Mucosa of stomach (tissue), 1 donor: ENCODE data around the gene TBC1D3K.
"Not testable (repeated sequence)": the region's sequence is repeated elsewhere in the genome, so short reads cannot be mapped to it uniquely, and the experiment has no call there.

Experiments used
- H3K27me3 ChIP-seq: one replicate; pipeline ENCODE4 v1.7.0; 2013; ENCODE audit warnings: mild to moderate bottlenecking, low read length; ENCODE audit not compliant: control insufficient read depth, insufficient read depth
- H3K36me3 ChIP-seq: one replicate; pipeline ENCODE4 v1.7.0; 2013; ENCODE audit warnings: low read length; ENCODE audit not compliant: control insufficient read depth, insufficient read depth
- H3K4me1 ChIP-seq: one replicate; pipeline ENCODE4 v1.7.0; 2013; ENCODE audit warnings: mild to moderate bottlenecking, low read length; ENCODE audit not compliant: control insufficient read depth, insufficient read depth
- H3K4me3 ChIP-seq: one replicate; pipeline ENCODE4 v1.7.0; 2013; ENCODE audit warnings: low read length
- H3K9ac ChIP-seq: one replicate; pipeline ENCODE4 v1.7.0; 2013; ENCODE audit warnings: mild to moderate bottlenecking, low read length, moderate library complexity
- H3K9me3 ChIP-seq: one replicate; pipeline ENCODE4 v1.7.0; 2013; ENCODE audit warnings: mild to moderate bottlenecking, low read length, moderate library complexity; ENCODE audit not compliant: control insufficient read depth
- donor health status: Pancreatic carcinoma.

The TBC1D3K gene

GRCh38 chr17:37924115-37924514 lies at the start of gene TBC1D3K:
Gene TBC1D3K, plus strand, starts transcription at chr17:37924415. Its CDS starts 1,585 bp downstream, at chr17:37926000.
- not testable (repeated sequence) for H3K36me3 ChIP-seq, H3K9me3 ChIP-seq, H3K4me3 ChIP-seq, H3K9ac ChIP-seq, H3K4me1 ChIP-seq, H3K27me3 ChIP-seq

GRCh38 chr17:37884516-37884915 lies 39.7 kb upstream of the TBC1D3K start:
- no peaks in the 10 kb centered on the region for H3K4me1 ChIP-seq
- H3K9me3 ChIP-seq: no peaks in the 10 kb centered on the region
- H3K36me3 ChIP-seq: no peaks in the 10 kb centered on the region
- no peak overlapping the region for H3K9ac ChIP-seq
- no peaks in the 10 kb centered on the region for H3K27me3 ChIP-seq
- no peak overlapping the region for H3K4me3 ChIP-seq

DNA sequence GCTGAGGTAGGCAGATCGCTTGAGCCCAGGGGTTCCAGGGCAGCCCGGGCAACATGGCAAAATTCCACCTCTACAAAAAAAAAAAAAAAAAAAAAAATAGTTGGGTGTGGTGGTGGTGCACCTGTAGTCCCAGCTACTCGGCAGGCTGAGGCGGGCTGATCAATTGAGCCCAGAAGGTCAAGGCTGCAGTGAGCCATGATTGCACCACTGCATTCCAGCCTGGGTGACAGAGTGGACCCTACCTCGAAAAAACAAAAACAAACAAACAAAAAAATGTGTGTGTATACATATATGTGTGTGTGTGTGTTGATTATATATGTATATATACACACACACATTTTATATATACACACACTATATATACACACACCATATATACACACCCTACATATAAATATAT lies 39.1 kb upstream of the TBC1D3K start:
- no peak overlapping the region for H3K4me3 ChIP-seq
- H3K9ac ChIP-seq: no peak overlapping the region
- H3K9me3 ChIP-seq: no peaks in the 10 kb centered on the region
- no peaks in the 10 kb centered on the region for H3K36me3 ChIP-seq
- no peaks in the 10 kb centered on the region for H3K4me1 ChIP-seq
- H3K27me3 ChIP-seq: no peaks in the 10 kb centered on the region

DNA sequence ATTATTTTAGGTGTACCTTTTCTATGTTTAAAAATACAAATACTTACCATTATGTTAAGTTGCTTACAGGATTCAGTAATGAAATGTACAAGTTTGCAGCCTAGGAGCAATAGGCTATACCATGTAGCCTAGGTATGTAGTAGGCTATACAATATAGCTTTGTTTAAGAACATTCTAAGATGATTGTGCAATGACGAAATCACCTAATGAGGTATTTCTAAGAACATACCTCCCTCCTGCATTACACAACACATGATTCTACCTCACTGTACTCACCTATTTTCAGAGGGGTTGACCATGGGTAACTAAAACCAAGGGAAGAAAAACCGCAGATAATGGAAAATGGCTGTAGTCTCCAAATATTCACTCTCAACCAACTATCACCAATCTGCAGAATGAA lies 35.3 kb upstream of the TBC1D3K start:
- H3K4me3 ChIP-seq: no peak overlapping the region
- H3K4me1 ChIP-seq: no peaks in the 10 kb centered on the region
- H3K27me3 ChIP-seq: no peaks in the 10 kb centered on the region
- H3K9ac ChIP-seq: no peak overlapping the region
- no peaks in the 10 kb centered on the region for H3K36me3 ChIP-seq
- H3K9me3 ChIP-seq: no peaks in the 10 kb centered on the region

GRCh38 chr17:37896961-37897360 lies 27.3 kb upstream of the TBC1D3K start:
- not testable (repeated sequence) for H3K9ac ChIP-seq, H3K27me3 ChIP-seq, H3K9me3 ChIP-seq, H3K4me3 ChIP-seq, H3K36me3 ChIP-seq, H3K4me1 ChIP-seq
